GM20431 (cell line): ENCODE data around the gene RAPH1.
"Not testable (repeated sequence)": the region's sequence is repeated elsewhere in the genome, so short reads cannot be mapped to it uniquely, and the experiment has no call there.

Source experiments
- in situ Hi-C: fragments of 300-500 bp; cut with MseI, MboI; formaldehyde crosslinking; loops from one replicate; pipeline ENCODE4 v1.15.0; 2020; ENCODE audit warnings: low sequenced_read_pairs; ENCODE audit not compliant: unreplicated experiment

The RAPH1 gene

GRCh38 chr2:203548887-203549286 lies 13.8 kb upstream of the RAPH1 start:
- in situ Hi-C loops, result no loop called here

- in situ Hi-C loops, result no loop called here
Observed at GRCh38 chr2:203547356-203547755, 12.3 kb upstream of the RAPH1 start.

GRCh38 chr2:203544402-203544801 lies 9.3 kb upstream of the RAPH1 start:
- in situ Hi-C loops, result no loop called here

DNA sequence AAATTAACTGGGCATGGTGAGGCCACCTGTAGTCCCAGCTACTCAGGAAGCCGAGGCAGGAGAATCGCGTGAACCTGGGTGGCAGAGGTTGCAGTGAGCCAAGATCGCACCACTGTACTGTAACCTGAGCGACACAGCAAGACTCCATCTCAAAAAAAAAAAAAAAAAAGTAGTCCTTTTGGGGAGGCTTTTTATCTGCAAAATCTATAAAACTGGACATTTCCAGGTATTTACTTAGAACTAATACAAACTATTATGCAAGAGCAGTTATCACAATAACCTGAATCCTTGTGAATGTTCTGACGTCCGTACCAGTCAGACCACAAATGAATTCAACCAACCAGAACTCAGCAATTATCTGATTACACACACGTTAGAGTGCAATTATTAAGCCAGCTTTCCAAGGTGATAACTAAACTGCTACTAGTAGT lies 8.8 kb upstream of the RAPH1 start:
- in situ Hi-C loops, result no loop called here

DNA sequence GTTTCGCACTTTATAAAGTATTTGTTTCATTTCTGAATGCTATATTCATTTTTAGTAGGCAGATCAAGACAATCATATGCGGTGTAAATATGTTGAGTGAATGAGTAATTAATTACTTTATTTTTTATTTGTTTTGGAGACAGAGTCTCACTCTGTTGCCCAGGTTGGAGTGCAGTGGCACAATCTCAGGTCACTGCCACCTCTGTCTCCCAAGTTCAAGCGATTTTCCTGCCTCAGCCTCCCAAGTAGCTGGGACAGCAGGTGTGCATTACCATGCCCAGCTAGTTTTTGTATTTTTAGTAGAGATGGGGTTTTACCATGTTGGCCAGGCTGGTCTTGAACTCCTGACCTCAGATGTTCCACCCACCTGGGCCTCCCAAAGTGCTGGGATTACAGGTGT lies 5.5 kb upstream of the RAPH1 start:
- in situ Hi-C loops, result not testable (repeated sequence)

GRCh38 chr2:203538237-203538636 lies 3.1 kb upstream of the RAPH1 start:
- in situ Hi-C loops, result not testable (repeated sequence)

DNA sequence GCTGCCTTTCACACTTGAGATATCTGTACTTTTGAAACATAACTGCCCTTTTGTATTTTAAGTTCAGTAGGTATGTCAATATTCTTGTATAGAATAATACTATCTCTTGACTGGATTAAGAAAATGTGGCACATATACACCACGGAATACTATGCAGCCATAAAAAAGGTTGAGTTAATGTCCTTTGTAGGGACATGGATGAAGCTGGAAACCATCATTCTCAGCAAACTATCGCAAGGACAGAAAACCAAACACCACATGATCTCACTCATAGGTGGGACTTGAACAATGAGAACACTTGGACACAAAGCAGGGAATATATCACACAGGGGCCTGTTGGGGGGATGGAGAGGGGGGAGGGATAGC lies 1.5 kb upstream of the RAPH1 start:
- in situ Hi-C loops, result not testable (repeated sequence)

DNA sequence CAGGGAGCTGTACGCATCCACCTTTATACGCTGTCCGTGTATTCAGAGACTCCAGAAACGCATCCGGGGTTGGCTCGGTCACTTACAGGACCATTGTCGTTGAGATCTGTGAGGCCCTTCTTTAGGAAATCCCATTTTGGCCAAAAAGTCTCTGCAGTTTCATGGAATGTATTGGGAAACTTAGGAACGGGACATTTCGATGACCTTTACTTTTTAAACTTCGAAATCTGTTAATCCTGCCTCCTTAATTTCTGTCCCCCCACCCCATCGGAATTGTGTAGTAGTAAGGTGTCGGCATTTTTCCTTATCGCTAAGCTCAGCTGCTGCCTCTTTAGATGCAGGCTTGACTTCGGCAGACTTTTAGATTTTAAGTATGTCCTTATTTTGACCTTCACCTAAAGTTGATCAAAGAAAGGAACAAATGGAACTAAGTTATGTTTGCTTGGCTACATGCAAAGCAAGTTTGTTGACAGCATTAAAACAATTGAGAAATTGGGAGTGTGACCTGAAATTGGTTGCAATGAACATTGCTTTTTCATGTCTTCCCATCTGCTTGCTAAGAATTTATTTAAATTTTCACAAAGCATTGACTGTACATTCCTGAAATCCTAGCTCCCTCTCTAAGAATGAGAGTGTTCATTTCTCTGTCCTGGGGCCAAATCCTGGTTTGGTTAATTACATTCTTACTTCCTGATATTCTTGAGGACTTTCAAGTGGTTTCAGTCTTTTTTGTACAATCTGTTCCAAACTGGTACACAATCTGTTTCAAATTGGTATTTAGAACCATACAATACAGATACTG lies 884 bp upstream of the RAPH1 start:
- in situ Hi-C loops, result no loop called here

DNA sequence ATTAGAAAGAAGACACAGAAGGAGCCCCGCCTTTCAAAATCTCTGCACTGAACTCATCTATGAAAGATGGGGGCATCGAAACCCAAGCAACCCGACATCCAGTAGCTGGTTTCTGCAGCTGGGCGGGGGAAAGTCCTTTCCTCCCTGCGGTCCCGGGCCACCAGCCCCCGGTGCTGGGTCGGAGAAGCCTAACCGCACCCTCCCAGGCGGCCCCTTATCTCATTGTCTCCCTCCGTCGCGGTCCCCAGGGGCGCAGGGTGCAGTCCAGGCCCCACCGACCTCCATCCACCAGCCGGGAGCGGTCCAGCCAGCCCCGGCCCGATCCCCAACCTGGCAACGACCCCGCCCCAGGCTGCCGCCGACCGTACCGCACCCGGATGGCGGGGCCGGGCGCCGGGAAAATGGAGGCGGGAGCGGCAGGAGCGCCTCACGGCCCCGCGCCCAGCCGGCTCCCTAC lies 452 bp downstream of the RAPH1 start:
- in situ Hi-C loops, result no loop called here

DNA sequence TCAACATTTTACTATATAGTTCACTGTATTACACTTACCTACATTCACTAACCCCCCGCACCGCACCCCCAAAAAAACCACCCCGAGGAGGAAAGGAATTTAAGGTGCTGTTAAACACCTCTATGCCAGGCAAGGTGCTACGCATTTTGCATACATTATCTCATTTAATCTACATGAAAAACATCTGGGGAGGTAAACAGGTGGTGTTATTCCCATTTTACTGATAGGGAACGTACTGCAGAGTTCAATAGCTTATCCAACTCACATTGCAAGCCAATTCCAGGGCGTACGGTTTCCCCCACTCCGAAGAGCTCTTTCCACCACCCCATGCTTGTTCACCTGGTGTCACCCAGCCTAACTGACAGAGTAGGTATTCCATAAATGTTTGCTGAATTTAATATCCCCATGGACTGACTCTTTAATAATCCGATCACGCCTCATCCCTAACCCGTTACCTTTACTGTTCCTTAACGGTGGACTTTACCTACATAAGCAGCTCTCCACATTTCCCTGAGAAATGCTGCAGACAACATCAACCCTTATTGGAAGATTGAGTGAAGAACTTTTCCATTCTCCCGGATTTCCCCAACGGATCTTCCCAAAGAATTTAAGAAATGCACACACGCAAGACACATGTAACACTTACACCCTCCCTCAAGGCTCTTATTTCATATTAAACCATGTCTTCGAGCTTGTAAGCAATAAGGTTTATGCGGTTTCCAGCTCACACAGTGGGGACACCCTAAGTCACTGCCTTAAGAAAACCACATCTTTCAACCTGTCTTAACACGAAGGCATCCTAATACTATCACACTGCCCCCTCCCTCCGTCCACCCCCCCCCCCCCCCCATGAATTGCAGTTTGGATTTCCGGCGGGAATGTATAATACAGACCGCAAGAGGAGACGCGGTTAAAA lies 1.2 kb downstream of the RAPH1 start:
- in situ Hi-C loops, result no loop called here

- in situ Hi-C loops, result no loop called here
Observed at GRCh38 chr2:203532957-203533658, 2.0 kb downstream of the RAPH1 start.

DNA sequence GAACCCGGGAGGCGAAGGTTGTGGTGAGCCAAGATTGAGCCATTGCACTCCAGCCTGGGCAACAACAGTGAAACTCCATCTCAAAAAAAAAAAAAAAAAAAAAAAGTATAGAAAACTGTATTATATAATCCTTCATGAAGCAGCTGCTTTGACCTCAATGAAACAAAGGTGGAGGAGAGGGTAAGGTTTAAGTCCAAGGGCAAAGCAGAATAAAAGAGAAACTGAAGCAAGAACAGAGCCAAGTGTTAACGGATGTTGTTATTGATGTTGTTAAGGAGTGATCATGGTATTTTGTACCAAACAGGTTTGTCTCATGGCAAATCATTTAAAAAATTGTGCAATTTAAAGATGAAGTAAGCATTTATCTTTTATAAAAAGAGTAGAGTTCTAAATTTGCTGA lies 7.4 kb downstream of the RAPH1 start:
- in situ Hi-C loops, result no loop called here

DNA sequence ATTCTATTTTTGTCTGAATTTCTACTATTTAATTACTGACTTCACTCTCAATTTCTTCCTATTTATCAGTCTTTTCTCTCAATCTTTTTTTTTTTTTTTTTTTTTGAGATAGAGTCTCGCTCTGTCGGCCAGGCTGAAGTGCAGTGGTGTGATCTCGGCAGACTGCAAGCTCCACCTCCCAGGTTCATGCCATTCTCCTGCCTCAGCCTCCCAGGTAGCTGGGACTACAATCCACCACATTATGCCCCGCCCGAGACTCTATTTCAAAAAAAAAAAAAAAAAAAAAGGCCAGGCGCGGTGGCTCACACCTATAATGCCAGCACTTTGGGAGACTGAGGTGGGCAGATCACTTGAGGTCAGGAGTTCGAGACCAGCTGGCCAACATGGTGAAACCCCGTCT lies 21.8 kb downstream of the RAPH1 start:
- in situ Hi-C loops, result not testable (repeated sequence)

DNA sequence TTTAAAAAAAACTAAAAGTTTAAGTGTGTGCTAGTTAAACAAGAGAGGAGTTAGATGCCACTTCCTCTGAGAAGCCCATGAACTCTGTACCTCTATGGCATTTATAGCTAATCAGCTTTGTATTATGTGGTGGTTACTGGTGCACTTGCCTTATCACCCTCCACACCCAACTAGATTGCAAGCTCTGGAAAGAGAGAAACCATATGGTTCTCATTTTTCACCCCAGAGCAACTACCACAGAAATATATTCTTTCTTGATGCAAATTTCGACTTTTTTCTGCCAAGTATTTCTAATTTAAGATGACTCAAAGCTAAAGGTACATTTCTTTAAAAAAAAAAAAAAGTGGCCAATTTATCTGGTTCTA lies 24.2 kb downstream of the RAPH1 start:
- in situ Hi-C loops, result no loop called here

DNA sequence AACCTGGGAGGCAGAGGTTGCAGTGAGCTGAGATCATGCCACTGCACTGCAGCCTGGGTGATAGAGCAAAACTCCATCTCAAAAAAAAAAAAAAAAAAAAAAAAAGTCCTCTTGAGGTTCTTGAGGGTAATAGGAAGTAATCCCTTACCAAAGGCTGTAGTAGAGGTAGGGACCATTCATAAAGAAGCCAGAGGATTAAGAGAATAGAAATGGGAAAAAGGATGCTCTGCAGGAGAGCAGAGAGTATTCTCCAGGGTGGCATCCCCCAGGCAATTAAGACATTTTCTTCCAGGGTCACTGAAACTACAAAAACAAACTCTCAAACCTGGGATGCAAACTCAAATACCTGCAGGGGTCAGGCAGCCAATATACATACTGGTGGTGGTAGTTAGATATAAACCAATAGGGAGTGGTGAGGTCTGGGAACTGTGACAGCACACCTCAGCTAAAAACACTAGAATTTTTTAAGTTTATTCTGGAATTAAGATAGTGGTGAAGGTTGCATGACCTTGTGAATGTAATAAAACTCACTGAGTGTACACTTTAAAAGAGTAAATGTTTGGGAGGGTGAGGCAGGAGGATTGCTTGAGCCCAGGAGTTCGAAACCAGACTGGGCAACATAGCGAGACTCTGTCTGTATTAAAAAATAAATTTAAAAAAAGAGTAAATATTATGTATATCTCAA lies 24.7 kb downstream of the RAPH1 start:
- in situ Hi-C loops, result no loop called here

DNA sequence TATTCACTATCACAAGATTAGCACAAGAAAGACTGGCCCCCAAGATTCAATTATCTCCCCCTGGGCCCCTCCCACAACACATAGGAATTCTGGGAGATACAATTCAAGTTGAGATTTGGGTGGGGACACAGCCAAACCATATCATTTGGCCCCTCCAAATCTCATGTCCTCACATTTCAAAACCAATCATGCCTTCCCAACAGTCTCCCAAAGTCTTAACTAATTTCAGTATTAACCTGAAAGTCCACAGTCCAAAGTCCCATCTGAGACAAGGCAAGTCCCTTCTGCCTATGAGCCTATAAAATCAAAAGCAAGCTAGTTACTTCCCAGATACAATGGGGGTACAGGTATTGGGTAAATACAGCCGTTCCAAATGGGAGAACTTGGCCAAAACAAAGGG lies 31.6 kb downstream of the RAPH1 start:
- in situ Hi-C loops, result not testable (repeated sequence)

DNA sequence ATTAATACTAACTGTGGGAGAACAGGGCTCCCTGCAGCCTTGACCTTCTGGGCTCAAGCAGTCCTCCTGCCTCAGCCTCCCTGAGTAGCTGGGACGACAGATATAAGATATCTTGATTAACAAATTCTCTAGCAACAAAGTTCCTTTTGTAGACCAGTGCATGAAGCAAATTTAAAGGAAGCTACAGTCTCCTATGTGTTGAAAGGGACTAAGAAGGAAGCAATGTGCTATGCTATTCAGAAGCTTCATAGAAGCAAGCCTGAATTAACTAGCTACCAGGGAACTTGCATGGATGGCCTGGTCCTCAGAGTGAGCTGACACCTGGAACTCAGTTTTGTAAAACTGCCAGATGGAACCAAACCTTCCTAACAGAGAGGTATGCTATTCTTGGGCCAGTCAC lies 33.2 kb downstream of the RAPH1 start:
- in situ Hi-C loops, result no loop called here

DNA sequence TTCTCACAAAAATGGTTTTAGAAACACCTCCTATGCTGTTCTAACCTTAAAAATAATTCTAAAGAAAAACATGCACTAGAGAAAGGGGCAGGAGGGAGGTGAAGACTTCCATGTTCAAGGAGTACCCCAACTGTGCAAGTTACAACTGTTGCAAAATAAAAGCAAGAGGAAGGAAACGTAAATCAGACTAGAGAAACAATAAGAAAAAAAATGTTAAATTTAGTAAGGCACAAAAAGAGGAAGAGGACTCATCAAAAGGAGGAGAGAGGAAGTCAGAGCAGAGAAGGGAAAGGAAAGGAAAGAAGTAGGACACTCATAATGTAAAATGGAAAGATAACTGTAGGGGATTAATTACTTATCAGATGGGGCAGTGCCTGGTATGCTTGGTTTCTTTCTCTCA lies 34.1 kb downstream of the RAPH1 start:
- in situ Hi-C loops, result no loop called here

- in situ Hi-C loops, result no loop called here
Observed at GRCh38 chr2:203500297-203500696, 34.8 kb downstream of the RAPH1 start.

DNA sequence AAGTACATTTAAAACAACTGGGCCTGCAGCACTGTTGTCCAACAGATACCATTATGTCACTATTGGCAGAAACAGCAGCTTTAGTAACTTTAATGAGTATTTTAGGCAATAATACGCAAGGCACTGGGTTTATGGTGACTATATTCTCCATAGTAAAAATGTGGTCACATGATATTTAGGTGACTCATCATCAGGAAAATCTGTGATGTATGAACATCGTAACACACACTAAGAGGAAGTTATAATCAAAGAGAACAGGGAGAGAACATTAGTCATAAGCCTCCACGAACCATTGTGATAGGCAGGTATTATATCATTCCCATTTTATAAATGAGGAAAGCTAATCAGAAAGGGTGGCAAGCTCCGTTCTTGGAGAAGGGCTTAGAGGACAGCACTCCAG lies 36.9 kb downstream of the RAPH1 start:
- in situ Hi-C loops, result loop anchor here (25.0 kb wide), 1 partner anchor 414 kb away; no protein-coding TSS in a partner anchor
